NCI-H446 (cell line): ENCODE data around the gene PTPN13.
A peak's percentile ranks its signal among the peaks of the same experiment; 100 is the strongest.

ENCODE experiments used
- DNase-seq, 2 experiments: peaks; one replicate each; lab custom pipeline; 2025; lab: John Stamatoyannopoulos, UW

The PTPN13 gene

GRCh38 chr4:86593688-86594558, at the start of gene PTPN13:
Gene PTPN13 (plus strand): TSS chr4:86594315. CDS start chr4:86635257, 40,942 bp downstream.
- peak; percentile 13 to 79 for DNase-seq

GRCh38 chr4:86547140-86547539, 47.0 kb upstream of the PTPN13 start:
- no peak for DNase-seq

DNA sequence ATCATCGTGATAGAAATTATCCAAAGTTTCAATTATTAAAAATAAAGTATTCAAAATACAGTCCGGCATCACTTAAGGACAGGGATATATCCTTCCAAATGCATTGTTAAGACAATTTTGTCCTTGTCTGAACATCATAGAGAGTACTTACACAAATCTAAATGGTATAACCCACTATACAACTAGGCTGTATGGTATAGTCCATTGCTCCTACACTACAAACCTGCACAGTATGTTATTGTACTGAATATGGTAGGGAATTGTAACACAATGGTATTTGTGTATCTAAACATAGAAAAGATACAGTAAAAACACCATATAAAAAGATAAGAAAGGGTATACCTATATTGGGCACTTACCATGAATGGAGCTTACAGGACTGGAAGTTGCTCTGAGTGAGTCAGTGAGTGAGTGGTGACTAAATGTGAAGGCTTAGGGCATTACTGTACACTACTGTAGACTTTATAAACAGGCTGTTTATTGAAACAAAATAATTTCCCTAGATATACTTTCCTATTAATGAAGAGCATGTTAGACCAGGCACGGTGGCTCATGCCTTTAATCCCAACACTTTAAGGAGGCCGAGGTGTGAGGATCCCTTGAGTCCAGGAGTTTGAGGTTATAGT, 44.8 kb upstream of the PTPN13 start:
- no peak for DNase-seq

DNA sequence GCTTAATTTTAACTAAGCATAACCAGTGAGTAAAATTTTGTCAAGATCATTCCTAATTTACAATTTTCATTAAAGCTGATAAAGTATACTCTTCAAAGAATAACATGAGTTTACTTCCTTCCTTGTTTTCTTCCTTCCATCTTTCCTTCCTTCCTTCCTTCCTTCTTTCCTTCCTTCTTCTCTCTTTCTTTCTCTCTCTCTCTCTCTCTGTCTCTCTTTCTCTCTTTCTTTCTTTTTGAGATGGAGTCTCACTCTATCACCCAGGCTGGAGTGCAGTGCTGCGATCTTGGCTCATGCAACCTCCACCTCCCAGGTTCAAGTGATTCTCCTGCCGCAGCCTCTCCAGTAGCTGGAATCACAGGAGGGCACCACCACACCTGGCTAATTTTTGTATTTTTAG, 42.7 kb upstream of the PTPN13 start:
- DNase-seq, result no peak

DNA sequence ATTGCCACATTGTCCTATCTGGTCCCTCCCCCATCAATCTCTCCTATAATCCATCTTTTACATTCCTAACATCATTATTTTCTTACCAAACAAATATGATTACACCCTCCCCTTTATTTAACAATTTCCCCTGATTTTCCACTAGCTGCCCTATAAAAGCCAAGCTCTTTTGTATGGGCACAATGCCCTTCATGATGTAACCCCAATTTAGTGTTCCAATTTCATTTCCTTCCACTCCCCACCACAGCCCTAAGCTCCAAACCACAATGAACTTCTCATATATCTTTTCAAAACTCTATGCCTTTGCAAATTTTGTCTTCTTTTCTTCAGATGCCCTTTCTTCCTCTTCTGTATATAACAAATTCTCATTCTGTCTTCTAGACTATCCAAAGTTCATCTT, 39.5 kb upstream of the PTPN13 start:
- DNase-seq, result no peak

DNA sequence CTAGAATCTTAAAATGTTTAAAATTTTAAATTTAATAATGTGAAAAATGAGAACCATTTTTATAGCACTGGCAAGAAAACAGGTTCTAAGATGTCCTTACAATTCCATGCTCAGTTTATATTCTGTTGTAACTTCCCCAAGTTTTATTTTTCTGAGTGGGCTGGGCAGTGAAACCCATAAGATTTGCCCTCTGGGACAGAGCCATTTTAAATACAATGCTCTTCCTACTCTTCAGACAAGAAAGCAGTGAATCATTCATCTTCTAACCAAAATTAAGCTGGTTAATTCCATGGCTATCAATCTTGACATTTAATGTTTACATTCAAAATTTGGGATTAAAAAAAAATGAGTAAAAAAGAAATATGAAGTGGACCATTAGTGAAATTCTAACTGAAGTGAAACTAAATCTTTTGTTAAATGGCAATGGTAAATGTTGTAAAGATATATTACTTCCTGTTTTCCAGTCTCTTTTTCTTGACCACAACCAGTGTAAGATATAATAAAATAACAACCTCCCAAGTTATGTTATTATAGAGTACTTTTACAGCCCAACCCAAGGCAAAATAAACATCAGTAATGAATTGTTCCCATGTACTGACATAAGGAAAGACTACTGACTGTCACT, 37.2 kb upstream of the PTPN13 start:
- DNase-seq, result no peak

GRCh38 chr4:86557526-86557925, 36.6 kb upstream of the PTPN13 start:
- DNase-seq, result no peak

- DNase-seq, result no peak
Measured at GRCh38 chr4:86558258-86558657, 35.9 kb upstream of the PTPN13 start.

GRCh38 chr4:86558797-86559196, 35.3 kb upstream of the PTPN13 start:
- no peak for DNase-seq

DNA sequence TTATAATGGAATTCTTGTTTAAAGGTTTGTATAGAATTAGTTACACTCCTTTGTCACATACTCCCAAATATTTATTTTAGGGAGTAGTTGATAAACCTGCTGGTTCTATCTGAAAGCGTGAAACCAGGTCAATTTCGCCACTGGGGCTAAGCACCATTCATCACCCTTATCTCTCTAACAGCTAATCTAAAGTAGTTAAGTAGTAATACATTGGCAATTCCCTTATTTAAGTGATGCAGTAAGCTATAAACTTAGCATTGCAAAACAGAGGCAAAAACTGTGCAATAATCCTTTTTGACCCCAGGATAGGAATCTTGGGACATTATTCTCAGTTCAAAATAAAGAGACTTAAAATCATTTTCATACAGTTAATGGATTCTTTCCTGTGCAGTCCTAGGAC, 33.7 kb upstream of the PTPN13 start:
- no peak for DNase-seq

DNA sequence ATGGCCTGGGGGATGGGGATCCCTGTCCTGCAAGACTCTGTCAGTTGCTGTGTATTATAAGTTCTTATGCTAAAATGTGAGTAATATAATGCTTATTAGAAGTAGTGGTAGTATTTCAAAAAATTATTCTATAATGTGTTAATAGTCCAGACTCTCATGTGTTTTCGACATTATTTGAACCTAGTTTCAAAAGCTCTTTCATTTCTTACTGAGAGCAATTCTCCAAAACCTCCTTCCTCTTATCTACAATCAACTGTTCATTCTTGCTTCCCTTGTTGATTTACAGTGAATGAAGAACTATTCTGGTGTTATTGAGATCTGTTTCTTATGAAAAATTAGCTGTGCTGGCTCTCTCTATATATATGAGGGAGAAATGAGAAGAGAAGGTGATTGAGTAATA, 32.9 kb upstream of the PTPN13 start:
- no peak for DNase-seq

- DNase-seq, result no peak
Measured at GRCh38 chr4:86563416-86563815, 30.7 kb upstream of the PTPN13 start.

GRCh38 chr4:86564795-86565194, 29.3 kb upstream of the PTPN13 start:
- no peak for DNase-seq

GRCh38 chr4:86565651-86566050, 28.5 kb upstream of the PTPN13 start:
- no peak for DNase-seq

DNA sequence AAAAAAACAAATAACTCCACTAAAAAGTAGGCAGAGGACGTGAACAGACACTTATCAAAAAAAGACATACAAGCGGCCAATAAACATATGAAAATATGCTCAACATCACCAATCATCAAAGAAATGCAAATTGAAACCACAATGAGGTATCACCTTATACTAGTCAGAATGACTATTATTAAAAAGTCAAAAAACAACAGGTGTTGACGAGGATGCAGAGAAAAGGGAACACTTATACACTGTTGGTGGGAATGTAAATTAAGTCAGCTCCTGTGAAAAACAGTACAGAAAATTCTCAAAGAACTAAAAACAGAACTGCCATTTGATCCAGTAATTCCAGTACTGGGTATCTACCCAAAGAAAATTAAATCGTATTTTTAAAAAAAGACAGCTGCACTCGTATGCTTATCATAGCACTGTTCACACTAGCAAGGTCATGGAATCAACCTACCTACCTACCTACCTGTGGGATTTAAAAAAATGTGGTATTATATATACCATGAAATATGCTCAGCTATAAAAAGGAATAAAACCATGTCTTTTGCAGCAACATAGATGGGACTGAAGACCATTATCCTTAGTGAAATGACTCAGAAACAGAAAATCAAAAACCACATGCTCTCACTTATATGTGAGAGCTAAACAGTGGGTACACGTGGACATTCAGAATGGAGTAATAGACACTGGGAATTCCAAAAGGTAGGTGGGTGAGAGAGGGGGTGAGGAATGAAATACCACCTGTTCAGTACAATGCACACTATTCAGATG, 24.8 kb upstream of the PTPN13 start:
- DNase-seq, result no peak

DNA sequence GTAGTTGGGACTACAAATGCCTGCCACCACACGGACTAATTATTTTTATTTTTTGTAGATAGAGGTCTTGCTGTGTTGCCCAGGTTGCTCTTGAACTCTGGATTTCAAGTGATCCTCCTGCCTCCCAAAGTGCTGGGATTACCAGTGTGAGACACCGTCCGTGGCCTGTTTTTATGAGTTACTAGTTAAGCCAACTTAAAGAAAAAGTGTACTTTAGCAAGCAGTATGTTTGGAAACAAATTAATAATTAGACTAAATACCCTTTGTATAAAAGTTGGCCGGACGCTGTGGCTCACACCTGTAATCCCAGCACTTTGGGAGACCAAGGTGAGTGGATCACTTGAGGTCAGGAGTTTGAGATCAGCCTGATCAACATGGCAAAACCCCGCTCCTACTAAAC, 14.2 kb upstream of the PTPN13 start:
- no peak for DNase-seq

DNA sequence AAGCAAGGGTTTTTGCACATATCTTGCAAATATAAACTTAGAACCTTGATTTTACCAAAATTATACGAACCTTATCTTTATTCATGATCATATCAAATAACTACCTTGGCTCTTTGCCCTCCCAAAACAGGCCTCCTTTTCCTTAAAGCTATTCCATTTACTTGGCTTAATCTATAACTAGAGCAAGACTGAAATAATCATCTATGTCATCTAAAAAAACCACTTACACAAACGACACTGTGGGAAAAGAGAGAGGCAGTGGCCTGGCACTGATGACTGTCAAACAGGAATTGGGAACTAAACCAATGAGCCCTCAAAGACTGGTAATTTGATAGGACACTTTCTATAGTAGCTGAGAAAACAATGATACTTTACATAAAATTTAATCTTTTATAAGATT, 11.7 kb upstream of the PTPN13 start:
- no peak for DNase-seq

- no peak for DNase-seq
Measured at GRCh38 chr4:86586160-86586572, 7.9 kb upstream of the PTPN13 start.

- no peak for DNase-seq
Measured at GRCh38 chr4:86586626-86587380, 7.3 kb upstream of the PTPN13 start.

- no peak for DNase-seq
Measured at GRCh38 chr4:86587381-86588140, 6.6 kb upstream of the PTPN13 start.
